HFF-Myc (cell line): ENCODE measurements around the gene IFNL1.
A peak's percentile ranks its signal among the peaks of the same experiment; 100 is the strongest.

Source experiments
- DNase-seq: peaks from one replicate; pipeline ENCODE4 v3.0.0-alpha.2; 2011; ENCODE audit warnings: low read depth; ENCODE audit errors: extremely low read depth
- H3K4me3 ChIP-seq: replicated peaks from 2 replicates; pipeline ENCODE4 v1.5.1; 2011; ENCODE audit warnings: low read depth, mild to moderate bottlenecking, control low read depth, low read length
- TF ChIP-seq, protein P1 (sequence below): IDR thresholded peaks from 2 replicates; pipeline ENCODE4 v1.5.1; 2012; ENCODE audit warnings: mild to moderate bottlenecking, low read depth, low read length, control low read depth; ENCODE audit errors: missing control alignments

Gene IFNL1

DNA sequence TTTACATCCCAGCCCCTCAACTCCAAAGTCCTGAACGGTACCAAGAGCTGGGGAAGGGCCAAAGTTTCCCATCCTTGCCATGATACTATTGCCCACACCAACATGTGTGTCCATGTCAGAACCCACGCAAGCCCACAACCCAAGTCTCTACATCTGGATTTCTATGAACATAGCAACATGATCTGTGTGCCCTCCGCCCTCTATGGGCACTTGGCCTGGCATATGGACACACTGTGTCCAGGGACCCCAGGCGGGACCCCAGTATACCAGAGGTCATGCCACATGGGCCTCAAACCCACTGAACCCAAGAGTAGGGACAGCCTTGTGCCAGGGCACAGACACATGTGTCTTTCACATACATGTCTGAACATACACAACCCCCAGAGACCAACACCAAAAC is 22.5 kb downstream of the IFNL1 start:
- TF ChIP-seq, protein P1, sequence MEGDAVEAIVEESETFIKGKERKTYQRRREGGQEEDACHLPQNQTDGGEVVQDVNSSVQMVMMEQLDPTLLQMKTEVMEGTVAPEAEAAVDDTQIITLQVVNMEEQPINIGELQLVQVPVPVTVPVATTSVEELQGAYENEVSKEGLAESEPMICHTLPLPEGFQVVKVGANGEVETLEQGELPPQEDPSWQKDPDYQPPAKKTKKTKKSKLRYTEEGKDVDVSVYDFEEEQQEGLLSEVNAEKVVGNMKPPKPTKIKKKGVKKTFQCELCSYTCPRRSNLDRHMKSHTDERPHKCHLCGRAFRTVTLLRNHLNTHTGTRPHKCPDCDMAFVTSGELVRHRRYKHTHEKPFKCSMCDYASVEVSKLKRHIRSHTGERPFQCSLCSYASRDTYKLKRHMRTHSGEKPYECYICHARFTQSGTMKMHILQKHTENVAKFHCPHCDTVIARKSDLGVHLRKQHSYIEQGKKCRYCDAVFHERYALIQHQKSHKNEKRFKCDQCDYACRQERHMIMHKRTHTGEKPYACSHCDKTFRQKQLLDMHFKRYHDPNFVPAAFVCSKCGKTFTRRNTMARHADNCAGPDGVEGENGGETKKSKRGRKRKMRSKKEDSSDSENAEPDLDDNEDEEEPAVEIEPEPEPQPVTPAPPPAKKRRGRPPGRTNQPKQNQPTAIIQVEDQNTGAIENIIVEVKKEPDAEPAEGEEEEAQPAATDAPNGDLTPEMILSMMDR: no peak
- no peak overlapping the region for H3K4me3 ChIP-seq
- no peak for DNase-seq

DNA sequence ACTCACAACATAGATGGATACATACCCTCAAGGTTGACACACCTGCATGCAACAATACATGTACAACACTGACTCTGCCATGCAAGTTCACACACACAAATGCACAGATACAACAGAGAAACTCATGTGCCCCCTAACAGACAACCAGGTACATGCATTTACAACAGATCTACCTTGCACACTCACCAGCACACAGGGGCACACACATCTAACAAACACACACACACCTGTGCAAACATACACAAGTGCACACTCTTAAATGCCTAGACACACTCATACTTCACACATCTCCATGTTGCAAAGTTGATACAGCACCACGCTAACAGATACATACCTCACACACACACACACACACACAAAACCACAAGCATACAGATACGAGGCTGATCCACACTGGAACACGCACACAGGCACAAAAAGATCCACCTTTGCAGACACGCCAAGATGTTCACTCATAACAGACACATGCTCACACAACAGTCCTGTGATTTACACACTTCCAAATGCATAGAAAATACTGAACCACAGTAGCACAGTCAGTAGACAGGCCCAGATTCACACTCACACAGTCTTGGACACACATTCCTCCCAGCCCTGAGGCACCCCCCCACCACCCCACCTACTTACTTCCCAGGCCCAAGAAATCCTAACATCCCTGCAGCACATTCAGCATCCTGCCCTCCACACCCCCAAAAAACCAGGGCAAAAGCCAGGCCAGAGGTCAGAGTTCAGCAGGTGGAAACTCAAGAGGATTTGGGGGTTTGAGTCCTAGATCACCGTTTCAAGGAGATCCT is 23.1 kb downstream of the IFNL1 start:
- H3K4me3 ChIP-seq: peak overlapping the region; percentile 77
- TF ChIP-seq, protein P1: no peak

DNA sequence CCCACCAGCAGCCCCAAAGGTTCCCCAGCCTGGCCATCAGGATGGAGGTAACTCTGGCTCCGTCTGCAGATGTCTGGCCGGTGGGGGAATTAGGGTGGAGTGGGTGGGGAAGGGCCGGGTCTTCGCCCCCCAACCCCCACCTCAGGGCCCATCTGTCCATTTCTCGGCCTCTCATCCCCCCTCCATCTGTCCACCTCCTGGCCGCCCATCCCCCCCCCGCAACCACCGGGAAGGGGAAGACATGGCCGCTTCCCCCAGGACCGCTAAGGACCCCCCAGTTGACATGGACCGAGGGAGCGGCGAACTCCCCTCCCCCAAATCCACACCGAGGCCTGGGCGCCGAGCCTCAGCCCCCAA is 23.7 kb downstream of the IFNL1 start:
- peak overlapping the region; percentile 77 for H3K4me3 ChIP-seq
- TF ChIP-seq, protein P1: no peak
- DNase-seq: no peak

More for the DNA sequence above, 23.1 kb downstream of the IFNL1 start:
- no peak for DNase-seq

DNA sequence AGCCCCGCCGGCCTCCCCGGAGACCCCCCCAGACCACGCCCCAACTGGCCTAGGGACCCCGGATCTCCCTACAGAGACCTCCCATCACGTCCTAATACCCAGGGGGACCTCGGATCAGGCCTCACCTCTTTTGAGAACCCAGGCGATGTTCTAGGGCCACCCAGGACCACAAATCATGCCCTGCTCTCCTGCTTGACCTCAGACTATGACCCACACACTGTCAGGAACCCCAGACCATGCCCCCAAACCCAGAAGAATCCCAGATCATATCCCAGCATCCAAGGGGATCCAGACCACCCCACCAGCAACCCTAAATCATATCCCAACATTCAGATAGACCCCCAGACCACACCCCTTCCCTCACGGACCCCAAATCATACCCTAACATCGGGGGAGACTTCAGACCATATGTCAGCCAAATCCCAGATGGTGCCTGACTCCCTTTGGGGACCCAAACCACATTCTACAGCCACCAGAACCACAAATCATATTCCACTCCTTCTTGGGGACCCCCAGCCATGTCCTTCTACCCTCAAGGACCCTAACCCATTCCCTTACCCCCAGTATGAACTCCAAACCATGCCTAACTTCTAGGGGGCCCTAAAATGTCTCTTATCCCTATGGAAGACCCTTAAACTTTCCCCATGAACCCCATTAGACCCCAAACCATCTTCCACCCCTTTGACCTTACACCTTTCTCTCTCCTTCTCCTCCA is 25.1 kb downstream of the IFNL1 start:
- TF ChIP-seq, protein P1: no peak
- no peak overlapping the region for H3K4me3 ChIP-seq
- DNase-seq: no peak

DNA sequence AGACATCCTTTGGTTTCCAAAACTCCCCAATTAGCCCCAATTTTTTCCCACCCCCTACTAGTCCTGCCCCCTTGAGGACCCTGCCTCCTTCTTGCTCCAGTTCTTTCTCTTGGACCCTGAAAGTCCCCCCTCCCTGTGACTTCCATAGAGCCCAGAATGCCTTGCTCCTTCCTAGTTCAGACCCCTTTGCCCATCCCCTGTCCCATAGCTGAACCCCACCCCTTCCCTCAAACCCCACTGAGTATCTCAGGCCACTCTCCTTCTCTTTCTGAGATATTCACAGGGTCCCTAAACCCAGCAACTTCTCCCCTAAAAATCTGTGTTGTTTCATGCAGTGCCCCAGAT is 25.6 kb downstream of the IFNL1 start:
- no peak overlapping the region for H3K4me3 ChIP-seq
- DNase-seq: no peak
- TF ChIP-seq, protein P1: no peak

DNA sequence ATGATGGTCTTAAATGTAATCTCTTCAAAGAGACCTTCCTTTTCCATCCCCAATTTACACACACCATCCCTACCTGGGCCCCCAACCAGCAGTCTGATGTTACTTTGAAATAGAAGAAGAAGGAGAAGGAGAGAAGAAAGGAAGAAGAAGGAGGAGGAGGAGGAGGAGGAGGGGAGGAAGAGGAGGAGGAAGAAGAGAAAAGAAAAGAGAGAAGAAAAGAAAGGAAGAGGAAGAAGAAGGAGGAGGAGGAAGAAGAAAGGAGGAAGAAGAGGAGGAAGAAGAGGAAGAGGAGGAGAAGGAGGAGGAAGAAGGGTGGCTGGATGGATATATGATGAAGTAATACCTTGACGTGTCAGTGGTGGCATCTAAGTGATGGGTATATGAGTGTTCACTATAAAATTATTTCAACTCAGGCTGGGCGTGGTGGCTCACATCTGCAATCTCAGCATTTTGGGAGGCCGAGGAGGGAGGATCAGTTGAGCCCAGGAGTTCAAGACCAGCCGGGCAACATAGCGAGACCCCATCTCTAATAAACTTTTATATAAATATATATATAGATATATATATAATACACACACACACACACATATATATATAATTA is 28.1 kb downstream of the IFNL1 start:
- no peak overlapping the region for H3K4me3 ChIP-seq
- TF ChIP-seq, protein P1: no peak
- no peak for DNase-seq
